H9 (cell line): ENCODE results near the gene SEMA3F. TPM values are rescaled to one million over a fixed set of nuclear protein-coding genes. Genes with fewer than 3 reads are reported as not detected.

Source experiments
- DNase-seq: peaks from one replicate; pipeline ENCODE4 v3.0.0-alpha.2; 2017
- H2AFZ ChIP-seq: one replicate; pipeline ENCODE4 v1.6.1; 2013; ENCODE audit warnings: mild to moderate bottlenecking, low read length, control low read depth, moderate library complexity
- H2AK5ac ChIP-seq: 2 replicates; pipeline ENCODE4 v1.6.1; 2013; ENCODE audit warnings: low read length, control low read depth, mixed read lengths; ENCODE audit not compliant: insufficient read length
- H2BK120ac ChIP-seq: one replicate; pipeline ENCODE4 v1.6.1; 2013; ENCODE audit warnings: low read depth, mild to moderate bottlenecking, low read length, control low read depth, inconsistent platforms; ENCODE audit not compliant: poor library complexity, severe bottlenecking
- H2BK12ac ChIP-seq: 2 replicates; pipeline ENCODE4 v1.6.1; 2013; ENCODE audit warnings: low read length, control low read depth, mixed read lengths, low read depth; ENCODE audit not compliant: insufficient read length
- H2BK15ac ChIP-seq: 2 replicates; pipeline ENCODE4 v1.6.1; 2013; ENCODE audit warnings: low read depth, low read length, control low read depth
- H2BK20ac ChIP-seq: one replicate; pipeline ENCODE4 v1.6.1; 2013; ENCODE audit warnings: low read depth, mild to moderate bottlenecking, low read length, control low read depth, inconsistent platforms; ENCODE audit not compliant: poor library complexity, severe bottlenecking
- H2BK5ac ChIP-seq: 2 replicates; pipeline ENCODE4 v1.6.1; 2013; ENCODE audit warnings: low read length, control low read depth, mixed read lengths; ENCODE audit not compliant: insufficient read length
- H3K14ac ChIP-seq: 2 replicates; pipeline ENCODE4 v1.6.1; 2013; ENCODE audit warnings: low read length, control low read depth; ENCODE audit not compliant: insufficient read depth
- H3K18ac ChIP-seq: 2 replicates; pipeline ENCODE4 v1.6.1; 2013; ENCODE audit warnings: low read depth, mild to moderate bottlenecking, mixed read lengths, low read length, control low read depth; ENCODE audit not compliant: insufficient read length
- H3K23ac ChIP-seq: 2 replicates; pipeline ENCODE4 v1.6.1; 2013; ENCODE audit warnings: low read length, control low read depth, mixed read lengths, low read depth; ENCODE audit not compliant: insufficient read length
- H3K23me2 ChIP-seq: 2 replicates; pipeline ENCODE4 v1.6.1; 2013; ENCODE audit warnings: low read depth, mild to moderate bottlenecking, mixed read lengths, low read length, control low read depth; ENCODE audit not compliant: insufficient read length, poor library complexity, severe bottlenecking
- H3K27ac ChIP-seq: 2 replicates; pipeline ENCODE4 v1.5.1; 2013; ENCODE audit warnings: low read length, control low read depth, mixed read lengths, low read depth; ENCODE audit not compliant: insufficient read length
- H3K27me3 ChIP-seq: 2 replicates; pipeline ENCODE4 v1.6.1; 2013; ENCODE audit warnings: low read length, control low read depth, inconsistent platforms; ENCODE audit not compliant: insufficient read depth
- H3K4ac ChIP-seq: 2 replicates; pipeline ENCODE4 v1.6.1; 2013; ENCODE audit warnings: low read depth, mild to moderate bottlenecking, control low read depth, inconsistent platforms, low read length, moderate library complexity
- H3K4me1 ChIP-seq: 2 replicates; pipeline ENCODE4 v1.6.1; 2013; ENCODE audit warnings: low read length, control low read depth, inconsistent platforms; ENCODE audit not compliant: insufficient read depth
- H3K4me2 ChIP-seq: 2 replicates; pipeline ENCODE4 v1.6.1; 2013; ENCODE audit warnings: low read length, control low read depth, mixed read lengths; ENCODE audit not compliant: insufficient read length, insufficient read depth
- H3K56ac ChIP-seq: 2 replicates; pipeline ENCODE4 v1.6.1; 2013; ENCODE audit warnings: low read depth, mild to moderate bottlenecking, mixed read lengths, low read length, control low read depth; ENCODE audit not compliant: insufficient read length
- H3K79me1 ChIP-seq: 2 replicates; pipeline ENCODE4 v1.6.1; 2013; ENCODE audit warnings: low read depth, mild to moderate bottlenecking, moderate library complexity, low read length, control low read depth, inconsistent platforms; ENCODE audit not compliant: insufficient read depth, poor library complexity, severe bottlenecking
- H3K79me2 ChIP-seq: 2 replicates; pipeline ENCODE4 v1.6.1; 2013; ENCODE audit warnings: low read length, control low read depth, inconsistent platforms; ENCODE audit not compliant: insufficient read depth
- H3K9ac ChIP-seq: 2 replicates; pipeline ENCODE4 v1.6.1; 2013; ENCODE audit warnings: low read length, control low read depth, mixed read lengths; ENCODE audit not compliant: insufficient read length; ENCODE audit errors: extremely low read depth
- H3K9me3 ChIP-seq: one replicate; pipeline ENCODE4 v1.6.1; 2013; ENCODE audit warnings: low read depth, low read length, inconsistent platforms; ENCODE audit not compliant: control insufficient read depth
- H3T11ph ChIP-seq: one replicate; pipeline ENCODE4 v1.6.1; 2013; ENCODE audit warnings: mild to moderate bottlenecking, low read length, control low read depth, inconsistent platforms
- H4K20me1 ChIP-seq: one replicate; pipeline ENCODE4 v1.6.1; 2013; ENCODE audit not compliant: control insufficient read depth, insufficient read length, insufficient read depth
- H4K5ac ChIP-seq: 2 replicates; pipeline ENCODE4 v1.6.1; 2013; ENCODE audit warnings: low read depth, mild to moderate bottlenecking, mixed read lengths, low read length, control low read depth; ENCODE audit not compliant: insufficient read length
- H4K8ac ChIP-seq: replicated peaks from 2 replicates; pipeline ENCODE4 v1.6.1; 2013; ENCODE audit warnings: low read length, control low read depth, mixed read lengths, low read depth; ENCODE audit not compliant: insufficient read length
- H4K91ac ChIP-seq: 2 replicates; pipeline ENCODE4 v1.6.1; 2013; ENCODE audit warnings: low read depth, mild to moderate bottlenecking, moderate library complexity, mixed read lengths, low read length, control low read depth; ENCODE audit not compliant: insufficient read length
- H3K27ac Mint-ChIP-seq, 3 experiments: 2 replicates in 2 of 3; 3 replicates in 1 of 3; pipeline ENCODE4 v1.8.0; 2020 to 2021; ENCODE audit warnings: mixed read lengths in 3 of 3, mild to moderate bottlenecking in 1 of 3, moderate library complexity in 1 of 3
- H3K27me3 Mint-ChIP-seq: 2 replicates; pipeline ENCODE4 v1.8.0; 2021; ENCODE audit warnings: low read depth, mild to moderate bottlenecking, moderate library complexity, mixed read lengths
- H3K36me3 Mint-ChIP-seq, 3 experiments: 2 replicates in 2 of 3; 3 replicates in 1 of 3; pipeline ENCODE4 v1.8.0; 2020 to 2021; ENCODE audit warnings: low read depth in 3 of 3, mixed read lengths in 3 of 3; ENCODE audit not compliant: insufficient read depth in 1 of 3
- H3K4me1 Mint-ChIP-seq, 2 experiments: 2 replicates each; pipeline ENCODE4 v1.8.0; 2020; ENCODE audit warnings: mixed read lengths in 2 of 2
- H3K4me3 Mint-ChIP-seq, 2 experiments: 2 replicates in 1 of 2; 3 replicates in 1 of 2; pipeline ENCODE4 v1.8.0; 2020 to 2021; ENCODE audit warnings: mild to moderate bottlenecking in 2 of 2, mixed read lengths in 2 of 2, moderate library complexity in 1 of 2
- H3K9me3 Mint-ChIP-seq, 2 experiments: 2 replicates in 1 of 2; 3 replicates in 1 of 2; pipeline ENCODE4 v1.8.0; 2020; ENCODE audit warnings: mild to moderate bottlenecking in 2 of 2, mixed read lengths in 2 of 2, moderate library complexity in 1 of 2
- CTCF ChIP-seq: fragments of 200-600 bp; sonication (generic); conservative IDR thresholded peaks from 3 replicates; pipeline ENCODE4 v1.8.0; 2021; ENCODE audit warnings: antibody characterized with exemption, mild to moderate bottlenecking
- WGBS: extraction: QIAGEN DNeasy Blood & Tissue Kit; methylation state at CpG from one replicate; pipeline ENCODE4 v1.1.7; 2013; ENCODE audit warnings: missing lambda C conversion rate, low lambda C conversion rate, mixed read lengths; ENCODE audit not compliant: insufficient read length; ENCODE audit errors: extremely low coverage; 5-methylcytosine and 5-hydroxymethylcytosine counted together
- total RNA-seq: library from RNA; stranded (reverse); gene quantifications from 2 replicates; pipeline ENCODE4 v1.2.1, GENCODE V29; 2021

Gene SEMA3F
- total RNA-seq, 1 experiment from 2014 or later, result 14.3 TPM

GRCh38 chr3:50135964-50136363, 19.2 kb upstream of the SEMA3F start:
- no peaks in the 10 kb centered on the region; the same call in none of the 2 replicates for H3K27me3 Mint-ChIP-seq
- H4K8ac ChIP-seq, result no peak overlapping the region
- DNase-seq, result no peak

More at GRCh38 chr3:50135964-50136363, 19.2 kb upstream of the SEMA3F start:
- WGBS, result no CpG with 5 or more reads among the region's 5 CpGs
- H3K4me1 ChIP-seq, result peaks cover 8% of the 10 kb centered on the region; the same call in 1 of the 2 replicates
- H3K23ac ChIP-seq, result no peak overlapping the region
- Mint-ChIP-seq H3K27ac (no peak overlapping the region; a peak in 1 of 7 replicates), H3K4me1 (peaks cover 31 to 55% of the 10 kb centered on the region in 2 experiments), H3K36me3 (no peaks in the 10 kb centered on the region; a peak in 2 of 7 replicates), H3K4me3 (no peak overlapping the region), H3K9me3 (no peaks in the 10 kb centered on the region)
- H3K9me3 ChIP-seq, result no peaks in the 10 kb centered on the region
- no peak overlapping the region for H2BK15ac ChIP-seq
- H3K79me1 ChIP-seq, result no peaks in the 10 kb centered on the region
- H3K27ac ChIP-seq, result no peak overlapping the region
- TF ChIP-seq CTCF, result no peak
- H3K9ac ChIP-seq, result no peak overlapping the region
- H3K4me2 ChIP-seq, result no peak overlapping the region
- no peak overlapping the region for H4K5ac ChIP-seq
- no peak overlapping the region for H3K4ac ChIP-seq
- H2BK12ac ChIP-seq, result no peak overlapping the region
- no peak overlapping the region for H3K56ac ChIP-seq
- no peak overlapping the region for H3K14ac ChIP-seq
- no peaks in the 10 kb centered on the region for H4K20me1 ChIP-seq
- no peak overlapping the region for H2BK20ac ChIP-seq
- no peak overlapping the region for H3T11ph ChIP-seq
- H3K27me3 ChIP-seq, result no peaks in the 10 kb centered on the region
- H3K18ac ChIP-seq, result no peak overlapping the region
- no peak overlapping the region for H4K91ac ChIP-seq
- H2BK5ac ChIP-seq, result no peak overlapping the region
- no peak overlapping the region for H2AK5ac ChIP-seq
- H2BK120ac ChIP-seq, result no peak overlapping the region
- H3K79me2 ChIP-seq, result no peaks in the 10 kb centered on the region
- no peaks in the 10 kb centered on the region for H3K23me2 ChIP-seq
- H2AFZ ChIP-seq, result no peak overlapping the region
